ENCODE results near the gene ZNF441. TPM values are rescaled to one million over a fixed set of nuclear protein-coding genes. Genes with fewer than 3 reads are reported as not detected.

ZNF441 gene
- total RNA-seq, 4 donors from 2014 or later = 1.1 to 7.6 (median 2.9) TPM

DNA sequence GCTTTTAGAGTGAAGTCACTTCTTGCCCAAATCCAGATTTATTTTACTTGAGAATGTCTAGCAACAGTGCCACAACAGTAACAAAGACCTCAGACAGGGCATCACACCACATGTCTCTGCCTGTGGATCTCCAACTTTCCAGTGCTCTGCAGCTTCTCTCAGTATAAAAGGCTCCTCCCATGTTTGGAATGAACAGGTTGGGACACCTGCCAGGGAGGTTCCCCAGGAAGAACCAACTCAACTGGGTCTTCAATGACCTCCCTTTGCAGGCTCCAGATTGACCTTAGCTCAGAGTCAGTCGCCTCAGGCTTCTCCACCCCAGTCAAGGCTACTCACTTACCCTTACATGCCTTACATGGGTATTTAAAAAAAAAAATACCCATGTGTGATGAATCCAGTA lies 31.4 kb upstream of the ZNF441 start:
- ATAC-seq (no peak), DNase-seq (no peak)
- Histone ChIP-seq H3K27ac (no peak overlapping the region), H3K27me3 (no peaks in the 10 kb centered on the region), H3K9me3 (no peaks in the 10 kb centered on the region), H3K4me1 (peaks cover 8 to 14% of the 10 kb centered on the region in 2 donors), H3K36me3 (no peaks in the 10 kb centered on the region), H3K4me3 (no peak overlapping the region)
- no peak for TF ChIP-seq POLR2A (IDR thresholded peaks at IDR 0.05)
- TF ChIP-seq, protein P1, sequence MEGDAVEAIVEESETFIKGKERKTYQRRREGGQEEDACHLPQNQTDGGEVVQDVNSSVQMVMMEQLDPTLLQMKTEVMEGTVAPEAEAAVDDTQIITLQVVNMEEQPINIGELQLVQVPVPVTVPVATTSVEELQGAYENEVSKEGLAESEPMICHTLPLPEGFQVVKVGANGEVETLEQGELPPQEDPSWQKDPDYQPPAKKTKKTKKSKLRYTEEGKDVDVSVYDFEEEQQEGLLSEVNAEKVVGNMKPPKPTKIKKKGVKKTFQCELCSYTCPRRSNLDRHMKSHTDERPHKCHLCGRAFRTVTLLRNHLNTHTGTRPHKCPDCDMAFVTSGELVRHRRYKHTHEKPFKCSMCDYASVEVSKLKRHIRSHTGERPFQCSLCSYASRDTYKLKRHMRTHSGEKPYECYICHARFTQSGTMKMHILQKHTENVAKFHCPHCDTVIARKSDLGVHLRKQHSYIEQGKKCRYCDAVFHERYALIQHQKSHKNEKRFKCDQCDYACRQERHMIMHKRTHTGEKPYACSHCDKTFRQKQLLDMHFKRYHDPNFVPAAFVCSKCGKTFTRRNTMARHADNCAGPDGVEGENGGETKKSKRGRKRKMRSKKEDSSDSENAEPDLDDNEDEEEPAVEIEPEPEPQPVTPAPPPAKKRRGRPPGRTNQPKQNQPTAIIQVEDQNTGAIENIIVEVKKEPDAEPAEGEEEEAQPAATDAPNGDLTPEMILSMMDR (IDR thresholded peaks at IDR 0.05 in 4 of 5, conservative IDR thresholded peaks at IDR 0.05 in 1 of 5) = no peak
- in situ Hi-C loops (cut with MboI; ENCODE audit: low sequenced_read_pairs in 4 of 4) (no loop called here), intact Hi-C loops (cut with DNase I; ENCODE audit: low total_unique reads) (no loop called here)

DNA sequence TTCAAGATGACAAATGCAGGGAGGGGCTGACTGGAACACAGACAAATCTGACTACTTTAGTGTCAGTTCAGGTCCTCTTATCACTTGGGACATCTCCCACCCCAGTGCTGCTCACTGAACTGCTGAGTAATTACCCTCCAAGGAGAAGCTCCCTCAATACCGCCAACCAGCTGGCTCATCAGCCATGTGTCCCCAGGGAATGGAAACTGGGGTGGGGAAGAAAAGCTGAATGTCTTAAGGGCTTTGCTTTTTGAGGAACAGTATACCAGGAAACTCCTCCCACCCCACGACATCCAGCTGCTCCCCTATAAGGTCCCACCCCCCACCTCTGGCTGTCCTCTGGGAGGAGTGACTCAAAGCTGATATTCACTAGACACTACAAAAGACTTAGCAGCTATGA lies 30.1 kb upstream of the ZNF441 start:
- Histone ChIP-seq H3K4me3 (no peak overlapping the region), H3K9me3 (no peaks in the 10 kb centered on the region), H3K27me3 (no peaks in the 10 kb centered on the region), H3K36me3 (no peaks in the 10 kb centered on the region), H3K4me1 (peaks cover 8 to 14% of the 10 kb centered on the region in 2 donors), H3K27ac (no peak overlapping the region)
- no peak for TF ChIP-seq POLR2A (IDR thresholded peaks at IDR 0.05)
- TF ChIP-seq, protein P1 (IDR thresholded peaks at IDR 0.05 in 4 of 5, conservative IDR thresholded peaks at IDR 0.05 in 1 of 5) = no peak
- intact Hi-C loops (cut with DNase I; ENCODE audit: low total_unique reads) = no loop called here
- ATAC-seq = no peak
- in situ Hi-C loops (cut with MboI; ENCODE audit: low sequenced_read_pairs in 4 of 4) = no loop called here
- DNase-seq = peak; percentile 3 to 27

DNA sequence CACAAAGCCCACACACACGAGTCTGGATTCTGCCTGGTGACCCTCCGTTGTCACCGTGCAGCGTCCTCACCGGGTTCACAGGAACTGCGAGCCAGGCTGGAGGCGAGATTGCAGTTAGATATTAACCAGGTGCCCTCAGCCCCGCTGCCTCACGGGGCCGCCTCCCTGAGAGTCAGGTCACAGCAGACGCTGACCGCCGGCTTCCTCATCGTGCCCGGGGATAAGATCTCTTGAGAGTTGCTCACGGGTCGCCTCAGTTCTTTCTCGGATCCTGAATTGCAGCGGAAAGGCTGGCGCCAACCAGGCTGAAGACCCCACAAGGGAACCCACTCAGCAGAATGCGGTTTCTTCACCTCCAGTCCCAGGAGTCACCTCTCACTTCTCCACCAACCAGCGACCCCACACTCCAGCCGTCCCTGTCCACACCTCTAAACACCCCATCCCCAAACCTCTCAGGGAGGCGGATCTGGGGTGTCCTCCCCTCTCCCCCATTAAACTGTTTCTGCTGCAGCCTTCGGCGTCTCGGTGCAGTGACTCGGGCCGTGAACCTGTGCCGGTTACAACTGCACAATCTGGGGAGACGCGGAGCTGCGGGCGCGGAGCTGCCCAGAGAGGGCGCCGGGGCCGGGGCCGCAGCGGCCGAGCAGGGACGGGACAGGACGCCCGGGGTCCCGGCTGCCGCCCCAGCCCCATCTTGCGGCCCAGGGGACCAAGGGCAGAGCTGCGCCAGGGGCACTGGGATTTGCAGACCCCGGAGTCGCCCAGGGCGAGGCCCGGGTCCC lies 28.6 kb upstream of the ZNF441 start:
- intact Hi-C loops (cut with DNase I; ENCODE audit: low total_unique reads) = no loop called here
- in situ Hi-C loops (cut with MboI; ENCODE audit: low sequenced_read_pairs in 4 of 4) = no loop called here
- TF ChIP-seq POLR2A (IDR thresholded peaks at IDR 0.05) = no peak
- TF ChIP-seq, protein P1 (IDR thresholded peaks at IDR 0.05 in 4 of 5, conservative IDR thresholded peaks at IDR 0.05 in 1 of 5) = no peak
- DNase-seq (peak; percentile 2 to 40), ATAC-seq (peak; percentile 52 to 61)
- Histone ChIP-seq H3K36me3 (no peaks in the 10 kb centered on the region), H3K27ac (peak overlapping the region; percentile 77 to 88 (median 82)), H3K9me3 (no peaks in the 10 kb centered on the region), H3K4me3 (peak overlapping the region; percentile 82 to 96 (median 87)), H3K27me3 (no peaks in the 10 kb centered on the region), H3K4me1 (peaks cover 8 to 14% of the 10 kb centered on the region in 2 donors)

DNA sequence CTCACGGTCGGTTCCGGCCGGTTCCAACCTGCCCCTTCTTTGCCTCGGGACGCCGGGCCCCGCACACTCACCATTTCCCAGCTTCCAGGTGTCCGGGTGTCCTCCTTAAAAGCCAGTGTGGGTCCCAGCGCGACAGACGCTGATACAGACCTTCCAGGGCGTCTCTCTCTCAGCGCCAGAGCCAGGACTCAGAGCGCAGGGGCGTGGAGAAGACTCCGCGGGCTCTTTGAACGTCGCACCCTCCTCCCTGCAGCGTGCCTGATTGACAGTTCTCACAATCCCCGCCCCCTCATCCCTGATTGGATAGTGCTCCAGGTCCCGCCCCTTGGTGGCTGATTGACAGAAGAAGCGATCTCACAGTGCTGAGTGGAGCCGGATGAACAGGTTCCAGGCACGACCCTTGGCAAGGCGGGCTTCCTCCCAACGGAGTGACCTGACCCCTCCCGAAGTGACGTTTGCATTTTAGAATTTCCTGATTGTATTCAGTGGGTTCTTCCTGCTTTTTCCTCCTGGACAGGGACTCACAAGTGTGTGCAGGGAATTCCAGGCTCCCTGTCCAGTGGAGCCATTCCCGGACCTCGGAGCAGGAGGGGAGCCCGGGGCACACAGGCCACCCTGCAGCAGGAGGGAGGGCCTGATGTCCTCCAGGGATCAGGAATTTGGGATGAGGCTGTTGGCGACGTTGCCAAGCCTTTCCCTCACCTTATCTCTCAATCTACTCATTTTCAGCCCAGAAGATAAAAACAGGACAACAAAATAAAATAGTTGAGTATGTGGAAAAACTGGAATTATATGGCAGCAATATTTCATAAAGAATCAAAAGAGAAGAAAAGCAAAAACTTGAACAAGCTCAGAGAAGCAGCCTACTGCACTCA lies 27.8 kb upstream of the ZNF441 start, which contains the start of gene ZNF823:
Gene ZNF823 (minus strand): TSS at position 201 of the 875 bp plus-strand sequence. CDS start 127 bp downstream, at position 74.
- ATAC-seq (peak; percentile 99), DNase-seq (peak; percentile 96 to 97)
- Histone ChIP-seq H3K4me3 (peak within 1 kb of the TSS; percentile 82 to 96 (median 87)), H3K9me3 (no peaks in the 10 kb centered on the region), H3K4me1 (peaks cover 8 to 14% of the 10 kb centered on the region in 2 donors), H3K27ac (peak within 1 kb of the TSS; percentile 77 to 88 (median 82)), H3K27me3 (no peaks in the 10 kb centered on the region), H3K36me3 (no peaks in the 10 kb centered on the region)
- intact Hi-C loops (cut with DNase I; ENCODE audit: low total_unique reads) (loop anchor here (1.0 kb wide), 2 partner anchors 28 to 296 kb away; partner anchors contain the start of gene ZNF433), in situ Hi-C loops (cut with MboI; ENCODE audit: low sequenced_read_pairs in 4 of 4) (no loop called here)
- TF ChIP-seq, protein P1 (IDR thresholded peaks at IDR 0.05 in 4 of 5, conservative IDR thresholded peaks at IDR 0.05 in 1 of 5) = no peak
- peak; percentile 46 to 59 for TF ChIP-seq POLR2A (IDR thresholded peaks at IDR 0.05)
